H4 (cell line): ENCODE data around the gene BNIP5. TPM values are rescaled to one million over a fixed set of nuclear protein-coding genes. Genes with fewer than 3 reads are reported as not detected.

Source experiments
- DNase-seq: peaks from one replicate; pipeline ENCODE4 v3.0.0-alpha.2; 2015; ENCODE audit warnings: low spot score
- total RNA-seq: library from RNA; depleted of rRNA; stranded (reverse); fragments of >200 nt; shearing (Covaris generic); gene quantifications from 2 replicates; pipeline ENCODE4 v1.2.3, GENCODE V29; 2014

Gene BNIP5
- total RNA-seq, 1 experiment from 2014 or later: not detected

- DNase-seq: no peak
Measured at GRCh38 chr6:36323062-36323461, 13.6 kb downstream of the BNIP5 start.

- DNase-seq: no peak
Measured at GRCh38 chr6:36322591-36322990, 14.1 kb downstream of the BNIP5 start.

GRCh38 chr6:36320475-36320874, 16.2 kb downstream of the BNIP5 start:
- DNase-seq: no peak

GRCh38 chr6:36319821-36320220, 16.9 kb downstream of the BNIP5 start:
- no peak for DNase-seq

GRCh38 chr6:36319436-36319762, 17.3 kb downstream of the BNIP5 start:
- DNase-seq: peak; percentile 24

- no peak for DNase-seq
Measured at GRCh38 chr6:36318690-36319435, 17.8 kb downstream of the BNIP5 start.

- DNase-seq: no peak
Measured at GRCh38 chr6:36317623-36318022, 19.1 kb downstream of the BNIP5 start.

GRCh38 chr6:36315921-36316320, 20.8 kb downstream of the BNIP5 start:
- no peak for DNase-seq

GRCh38 chr6:36314221-36315014, 22.3 kb downstream of the BNIP5 start:
- DNase-seq: peak; percentile 25

- no peak for DNase-seq
Measured at GRCh38 chr6:36313649-36313936, 23.1 kb downstream of the BNIP5 start.

- no peak for DNase-seq
Measured at GRCh38 chr6:36312854-36313648, 23.6 kb downstream of the BNIP5 start.

- no peak for DNase-seq
Measured at GRCh38 chr6:36309900-36310299, 26.8 kb downstream of the BNIP5 start.

GRCh38 chr6:36309203-36309602, 27.5 kb downstream of the BNIP5 start:
- DNase-seq: no peak

- no peak for DNase-seq
Measured at GRCh38 chr6:36308514-36308913, 28.2 kb downstream of the BNIP5 start.

GRCh38 chr6:36306375-36306774, 30.3 kb downstream of the BNIP5 start:
- no peak for DNase-seq

GRCh38 chr6:36305885-36306284, 30.8 kb downstream of the BNIP5 start:
- DNase-seq: no peak

- DNase-seq: peak; percentile 89
Measured at GRCh38 chr6:36302227-36302976, 34.3 kb downstream of the BNIP5 start.

GRCh38 chr6:36301781-36302180, 34.9 kb downstream of the BNIP5 start:
- no peak for DNase-seq

GRCh38 chr6:36301085-36301658, 35.5 kb downstream of the BNIP5 start:
- no peak for DNase-seq

GRCh38 chr6:36298027-36298426, 38.7 kb downstream of the BNIP5 start:
- no peak for DNase-seq

- DNase-seq: no peak
Measured at GRCh38 chr6:36297511-36297910, 39.2 kb downstream of the BNIP5 start.

GRCh38 chr6:36297051-36297450, 39.6 kb downstream of the BNIP5 start:
- DNase-seq: no peak
